Endothelial cell of umbilical vein (primary cell): ENCODE results near the gene ARHGAP31. TPM values are rescaled to one million over a fixed set of nuclear protein-coding genes. Genes with fewer than 3 reads are reported as not detected.

ENCODE experiments used
- BruUV-seq: library from RNA; stranded (reverse); fragments of 400-500 nt; replicated peaks from 2 replicates; lab custom pipeline; 2021; lab: Mats Ljungman, UMichigan
- CTCF ChIA-PET: fragments of 300-600, 350-600 bp; sonication (Branson Sonifier 250); formaldehyde crosslinking; loops from one replicate; lab custom pipeline; 2021; ENCODE audit warnings: antibody characterized with exemption, inconsistent platforms; lab: Charles Lee
- POLR2A ChIA-PET: fragments of 300-600, 350-600 bp; sonication (Branson Sonifier 250); formaldehyde crosslinking; loops from one replicate; lab custom pipeline; 2021; ENCODE audit warnings: antibody characterized with exemption, inconsistent platforms; lab: Charles Lee
- DNase-seq: peaks from one replicate; pipeline ENCODE4 v3.0.0-alpha.2; 2011; ENCODE audit warnings: low read depth, low spot score
- FAIRE-seq: peaks from 2 replicates; lab custom pipeline; 2011; peaks lifted over from hg19 to GRCh38; lab: Jason Lieb, UNC
- H2AFZ ChIP-seq: 2 replicates; pipeline ENCODE4 v1.6.0; 2012; ENCODE audit warnings: low read depth, low read length, control low read depth, inconsistent platforms
- H3K27ac ChIP-seq: 2 replicates; pipeline ENCODE4 v1.5.1; 2011; ENCODE audit warnings: low read depth, mild to moderate bottlenecking, control low read depth, low read length, moderate library complexity; ENCODE audit not compliant: insufficient read depth
- H3K27me3 ChIP-seq, 2 experiments: 2 replicates each; pipeline versions ENCODE4 v1.6.0 to v1.6.1; 2011; ENCODE audit warnings: low read length in 2 of 2, mixed read lengths in 1 of 2; ENCODE audit not compliant: control insufficient read depth in 2 of 2, insufficient read depth in 2 of 2
- H3K36me3 ChIP-seq, 2 experiments: 2 replicates in 1 of 2; 3 replicates in 1 of 2; pipeline ENCODE4 v1.5.1; 2011; ENCODE audit warnings: low read length in 2 of 2, mild to moderate bottlenecking in 1 of 2, moderate library complexity in 1 of 2; ENCODE audit not compliant: control insufficient read depth in 2 of 2, insufficient read depth in 2 of 2; ENCODE audit errors: extremely low read depth in 1 of 2
- H3K4me1 ChIP-seq: 3 replicates; pipeline ENCODE4 v1.5.1; 2011; ENCODE audit warnings: mild to moderate bottlenecking, low read length; ENCODE audit not compliant: control insufficient read depth, insufficient read depth; ENCODE audit errors: extremely low read depth
- H3K4me2 ChIP-seq: 2 replicates; pipeline ENCODE4 v1.6.1; 2011; ENCODE audit warnings: low read length, control low read depth, mixed read lengths; ENCODE audit not compliant: insufficient read depth
- H3K4me3 ChIP-seq, 3 experiments: fragments of 200-600 bp in 1 of 3; sonication (generic), shearing (Covaris generic) in 1 of 3; replicated peaks in 1 of 3; 2 replicates each; pipeline ENCODE4 v1.5.1; 2011 to 2016; ENCODE audit warnings: control low read depth in 3 of 3, low read length in 3 of 3, mild to moderate bottlenecking in 2 of 3, inconsistent platforms in 1 of 3, low read depth in 1 of 3, moderate library complexity in 1 of 3; ENCODE audit not compliant: insufficient read depth in 1 of 3
- H3K79me2 ChIP-seq: 2 replicates; pipeline ENCODE4 v1.6.0; 2012; ENCODE audit warnings: low read length, inconsistent platforms; ENCODE audit not compliant: control insufficient read depth, insufficient read depth
- H3K9ac ChIP-seq: replicated peaks from 2 replicates; pipeline ENCODE3; 2011; ENCODE audit warnings: low read length, control low read depth; ENCODE audit not compliant: insufficient read depth; ENCODE audit errors: extremely low read depth
- H3K9me1 ChIP-seq: replicated peaks from 3 replicates; pipeline ENCODE4 v1.6.0; 2011; ENCODE audit warnings: mild to moderate bottlenecking, low read length; ENCODE audit not compliant: control insufficient read depth, insufficient read depth; ENCODE audit errors: extremely low read depth
- H3K9me3 ChIP-seq: replicated peaks from 2 replicates; pipeline ENCODE4 v1.5.1; 2012; ENCODE audit warnings: low read length, inconsistent platforms; ENCODE audit not compliant: control insufficient read depth, insufficient read depth
- H4K20me1 ChIP-seq: replicated peaks from 2 replicates; pipeline ENCODE3; 2011; ENCODE audit warnings: mild to moderate bottlenecking, low read length; ENCODE audit not compliant: control insufficient read depth, insufficient read depth; ENCODE audit errors: extremely low read depth
- EZH2 ChIP-seq: IDR thresholded peaks from 2 replicates; pipeline ENCODE4 v1.6.1; 2012; ENCODE audit warnings: borderline replicate concordance, low read depth, mild to moderate bottlenecking, moderate library complexity, low read length, inconsistent platforms; ENCODE audit not compliant: severe bottlenecking
- FOS ChIP-seq: IDR thresholded peaks from 2 replicates; pipeline ENCODE4 v1.6.1; 2011; ENCODE audit warnings: mild to moderate bottlenecking, low read length, moderate library complexity, borderline replicate concordance; ENCODE audit not compliant: insufficient read depth
- GATA2 ChIP-seq: IDR thresholded peaks from 2 replicates; pipeline ENCODE4 v1.7.0; 2011; ENCODE audit warnings: low read depth, mild to moderate bottlenecking, moderate library complexity, mixed read lengths, low read length; ENCODE audit not compliant: insufficient read length, insufficient read depth
- JUN ChIP-seq: IDR thresholded peaks from 2 replicates; pipeline ENCODE4 v1.6.1; 2011; ENCODE audit warnings: borderline replicate concordance, low read depth; ENCODE audit not compliant: insufficient read length, insufficient read depth
- MYC ChIP-seq: IDR thresholded peaks from one replicate; pipeline ENCODE4 v1.6.1; 2011; ENCODE audit warnings: mild to moderate bottlenecking, low read depth, low read length
- POLR2A ChIP-seq: IDR thresholded peaks from 2 replicates; pipeline ENCODE4 v1.6.1; 2012; ENCODE audit warnings: low read depth, mild to moderate bottlenecking, control low read depth, low read length
- POLR2AphosphoS5 ChIP-seq: IDR thresholded peaks from 2 replicates; pipeline ENCODE4 v1.6.1; 2012; ENCODE audit warnings: low read depth, mild to moderate bottlenecking, control low read depth, low read length, moderate library complexity; ENCODE audit not compliant: insufficient read depth
- dilution Hi-C: fragments of 300-500 bp; cut with MboI; formaldehyde crosslinking; loops from one replicate; pipeline ENCODE4 v1.15.0; 2019; ENCODE audit warnings: low sequenced_read_pairs; ENCODE audit not compliant: extremely low pct_ligation_motif_present
- intact Hi-C: fragments of 100-400 bp; cut with micrococcal nuclease; formaldehyde crosslinking; loops from one replicate; pipeline ENCODE4 v1.10.0; 2022
- polyA plus RNA-seq, 4 experiments: library from polyadenylated mRNA; depleted of rRNA in 3 of 4; stranded (reverse) in 3 of 4; unstranded in 1 of 4; fragments of >200 nt; gene quantifications; 2 replicates each; pipeline versions ENCODE4 v1.2.1 to v1.2.3, GENCODE V29; 2011 to 2012; ENCODE audit warnings: missing spikeins in 1 of 4
- total RNA-seq: library from RNA; stranded (reverse); gene quantifications from 2 replicates; pipeline ENCODE4 v1.2.3, GENCODE V29; 2021
- TF ChIP-seq, protein P1 (sequence below), 2 donors: IDR thresholded peaks; 1 replicate in 1 of 2; 2 replicates in 1 of 2; pipeline ENCODE4 v1.5.1; 2011; ENCODE audit warnings: low read length in 2 of 2, mild to moderate bottlenecking in 2 of 2, moderate library complexity in 2 of 2, control low read depth in 1 of 2, inconsistent platforms in 1 of 2, low read depth in 1 of 2; ENCODE audit not compliant: insufficient read depth in 1 of 2; ENCODE audit errors: extremely low read depth in 1 of 2
- TF ChIP-seq, protein P2 (sequence below): IDR thresholded peaks from 2 replicates; pipeline ENCODE4 v1.6.1; 2011; ENCODE audit not compliant: insufficient read depth, insufficient read length

ARHGAP31 gene
- total and polyA plus RNA-seq, 2 donors (not counting 3 experiments of a cell fraction or from before 2014, with no cell fraction given) = 25.5 to 65.8 TPM

DNA sequence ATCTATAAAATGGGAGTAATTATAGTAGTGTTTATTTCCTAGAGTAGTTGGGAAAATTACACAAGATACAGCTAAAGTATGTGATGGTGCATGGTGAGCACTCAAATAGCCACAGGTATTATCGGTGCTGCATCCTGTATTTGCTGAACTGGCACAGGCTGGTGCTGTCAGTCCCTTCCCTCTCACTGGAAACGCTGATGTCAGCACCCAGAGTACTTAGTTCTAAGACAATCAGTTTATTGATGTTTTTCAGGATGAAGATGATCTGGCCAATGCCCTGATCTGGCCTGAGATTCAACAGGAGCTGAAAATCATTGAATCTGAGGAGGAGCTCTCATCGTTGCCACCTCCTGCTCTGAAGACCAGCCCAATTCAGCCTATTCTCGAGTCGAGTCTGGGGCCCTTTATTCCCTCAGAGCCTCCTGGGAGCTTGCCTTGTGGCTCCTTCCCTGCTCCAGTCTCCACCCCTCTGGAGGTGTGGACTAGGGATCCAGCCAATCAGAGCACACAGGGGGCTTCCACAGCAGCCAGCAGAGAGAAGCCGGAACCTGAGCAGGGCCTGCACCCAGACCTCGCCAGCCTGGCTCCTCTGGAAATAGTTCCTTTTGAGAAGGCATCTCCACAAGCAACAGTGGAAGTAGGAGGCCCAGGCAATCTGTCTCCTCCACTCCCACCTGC is 119.6 kb downstream of the ARHGAP31 start:
- dilution Hi-C loops = no loop called here

More for the DNA sequence above, 119.6 kb downstream of the ARHGAP31 start:
- TF ChIP-seq EZH2 = no peak
- no peak for TF ChIP-seq JUN
- TF ChIP-seq, protein P1, sequence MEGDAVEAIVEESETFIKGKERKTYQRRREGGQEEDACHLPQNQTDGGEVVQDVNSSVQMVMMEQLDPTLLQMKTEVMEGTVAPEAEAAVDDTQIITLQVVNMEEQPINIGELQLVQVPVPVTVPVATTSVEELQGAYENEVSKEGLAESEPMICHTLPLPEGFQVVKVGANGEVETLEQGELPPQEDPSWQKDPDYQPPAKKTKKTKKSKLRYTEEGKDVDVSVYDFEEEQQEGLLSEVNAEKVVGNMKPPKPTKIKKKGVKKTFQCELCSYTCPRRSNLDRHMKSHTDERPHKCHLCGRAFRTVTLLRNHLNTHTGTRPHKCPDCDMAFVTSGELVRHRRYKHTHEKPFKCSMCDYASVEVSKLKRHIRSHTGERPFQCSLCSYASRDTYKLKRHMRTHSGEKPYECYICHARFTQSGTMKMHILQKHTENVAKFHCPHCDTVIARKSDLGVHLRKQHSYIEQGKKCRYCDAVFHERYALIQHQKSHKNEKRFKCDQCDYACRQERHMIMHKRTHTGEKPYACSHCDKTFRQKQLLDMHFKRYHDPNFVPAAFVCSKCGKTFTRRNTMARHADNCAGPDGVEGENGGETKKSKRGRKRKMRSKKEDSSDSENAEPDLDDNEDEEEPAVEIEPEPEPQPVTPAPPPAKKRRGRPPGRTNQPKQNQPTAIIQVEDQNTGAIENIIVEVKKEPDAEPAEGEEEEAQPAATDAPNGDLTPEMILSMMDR (IDR thresholded peaks at IDR 0.05; ENCODE audit: extremely low read depth in 1 of 2, insufficient read depth in 1 of 2, low read depth in 1 of 2, low read length in 2 of 2) = no peak
- no peak for TF ChIP-seq GATA2
- no peak for TF ChIP-seq MYC
- no peak for TF ChIP-seq FOS
- TF ChIP-seq, protein P2, sequence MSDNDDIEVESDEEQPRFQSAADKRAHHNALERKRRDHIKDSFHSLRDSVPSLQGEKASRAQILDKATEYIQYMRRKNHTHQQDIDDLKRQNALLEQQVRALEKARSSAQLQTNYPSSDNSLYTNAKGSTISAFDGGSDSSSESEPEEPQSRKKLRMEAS = no peak
- TF ChIP-seq POLR2AphosphoS5 = no peak
- no peak for TF ChIP-seq POLR2A
- H3K9me1 ChIP-seq = no peaks in the 10 kb centered on the region
- no peak overlapping the region for H2AFZ ChIP-seq
- no peaks in the 10 kb centered on the region for H4K20me1 ChIP-seq
- no peaks in the 10 kb centered on the region for H3K27me3 ChIP-seq
- no peak for DNase-seq
- no peaks in the 10 kb centered on the region for H3K4me1 ChIP-seq
- intact Hi-C loops = no loop called here
- no peaks in the 10 kb centered on the region for H3K79me2 ChIP-seq
- H3K9me3 ChIP-seq = no peaks in the 10 kb centered on the region
- no peak overlapping the region for H3K4me2 ChIP-seq
- no peak for FAIRE-seq
- ChIA-PET POLR2A (no interaction called here), CTCF (no interaction called here)
- H3K27ac ChIP-seq = no peak overlapping the region
- BruUV-seq = no TSS peak
- H3K36me3 ChIP-seq = peaks cover 21 to 42% of the 10 kb centered on the region in 2 experiments
- H3K9ac ChIP-seq = no peak overlapping the region
- H3K4me3 ChIP-seq = no peak overlapping the region
